GM12872 (cell line): ENCODE results near the gene KIAA1614.

Experiments used
- CTCF ChIP-seq: IDR thresholded peaks from 3 replicates; pipeline ENCODE4 v1.5.1; 2011; ENCODE audit warnings: low read depth, mild to moderate bottlenecking, low read length, moderate library complexity; ENCODE audit not compliant: insufficient read depth

KIAA1614 gene, protein sequence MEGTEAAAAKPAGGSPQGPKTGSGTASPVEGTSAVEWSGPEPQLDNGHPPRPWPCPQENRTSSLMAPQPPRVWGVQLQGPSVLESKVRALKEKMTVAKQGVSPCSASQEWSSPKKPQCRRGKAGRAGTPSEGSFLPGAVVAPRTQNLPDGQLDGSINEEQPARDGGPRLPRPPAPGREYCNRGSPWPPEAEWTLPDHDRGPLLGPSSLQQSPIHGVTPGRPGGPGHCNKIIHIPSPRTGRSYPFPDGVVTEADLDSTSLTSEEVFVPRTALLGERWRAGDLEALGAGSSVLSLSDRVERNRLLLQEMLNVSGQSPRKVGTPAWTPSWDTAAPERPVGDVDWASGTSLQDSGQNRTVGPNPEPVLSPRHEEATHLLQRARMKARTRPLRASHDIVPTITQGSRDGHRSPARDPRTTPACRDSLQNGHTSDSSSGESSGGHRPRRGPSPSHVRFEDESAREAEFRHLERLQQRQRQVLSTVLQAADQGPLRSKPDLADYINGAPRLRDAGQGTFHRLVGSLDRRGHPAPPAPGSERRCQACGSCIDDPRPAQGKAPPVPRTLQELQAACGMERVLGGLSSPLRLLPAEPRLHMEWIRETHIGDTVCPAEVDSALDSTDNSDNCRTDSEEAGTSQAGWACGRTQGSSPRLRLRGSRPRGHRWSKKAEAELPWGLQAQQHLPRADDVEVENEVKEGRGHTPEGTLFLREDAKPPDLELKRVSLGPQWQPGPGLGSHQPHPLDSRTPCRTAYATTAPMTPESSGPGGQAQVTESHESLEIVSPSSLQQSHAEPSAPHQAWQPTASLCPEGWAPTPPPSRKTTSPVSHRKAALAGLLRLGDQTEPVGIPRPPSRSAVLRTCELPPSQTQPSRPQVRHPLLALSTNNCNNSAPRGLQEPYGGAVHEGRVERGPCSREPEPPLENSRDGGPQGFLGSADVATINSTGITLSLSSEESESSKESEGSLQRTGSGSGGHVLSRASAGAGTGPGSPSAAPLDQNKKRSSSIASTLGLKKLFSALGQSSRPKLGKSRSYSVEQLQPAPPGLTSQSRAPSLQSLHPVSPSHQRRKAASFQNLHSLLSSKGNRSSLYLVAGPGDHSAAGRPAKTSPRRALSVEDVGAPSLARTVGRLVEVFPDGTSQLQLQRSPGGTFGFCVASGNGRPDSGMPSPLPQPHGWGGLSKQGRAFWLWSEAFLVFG

GRCh38 chr1:180912801-180913565 is at the start of gene KIAA1614:
Gene KIAA1614, plus strand, starts transcription at chr1:180912897. Its CDS starts 347 bp downstream, at chr1:180913244.
- TF ChIP-seq CTCF, result no peak

DNA sequence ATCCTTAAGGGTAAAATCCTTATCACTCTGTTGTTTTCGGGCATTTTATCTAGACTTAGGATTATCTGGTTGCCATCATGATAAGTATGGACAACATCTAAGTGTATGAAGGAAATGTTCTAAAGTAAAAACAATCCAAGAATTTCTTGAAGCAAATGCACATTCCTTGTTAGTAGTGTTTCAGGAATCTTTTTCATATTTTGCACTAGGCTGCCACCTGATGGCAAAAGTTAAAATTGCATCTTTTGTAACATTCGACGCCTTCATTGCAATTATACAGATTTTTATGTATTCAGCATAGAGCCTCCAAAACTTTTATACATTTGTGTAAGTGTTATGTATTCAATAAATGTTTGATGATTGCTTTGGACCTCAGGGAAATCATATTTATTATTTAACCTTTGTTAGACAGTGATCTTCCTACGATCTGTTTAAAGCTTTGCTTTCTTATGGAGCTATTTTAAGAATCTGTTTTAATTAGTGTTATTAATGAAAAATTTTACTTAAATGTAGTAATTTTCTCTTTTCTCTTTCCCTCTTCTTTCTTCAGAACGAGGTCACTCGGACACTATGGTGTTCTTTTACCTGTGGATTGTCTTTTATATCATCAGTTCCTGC is 49.4 kb upstream of the KIAA1614 start:
- peak; percentile 59 for TF ChIP-seq CTCF

DNA sequence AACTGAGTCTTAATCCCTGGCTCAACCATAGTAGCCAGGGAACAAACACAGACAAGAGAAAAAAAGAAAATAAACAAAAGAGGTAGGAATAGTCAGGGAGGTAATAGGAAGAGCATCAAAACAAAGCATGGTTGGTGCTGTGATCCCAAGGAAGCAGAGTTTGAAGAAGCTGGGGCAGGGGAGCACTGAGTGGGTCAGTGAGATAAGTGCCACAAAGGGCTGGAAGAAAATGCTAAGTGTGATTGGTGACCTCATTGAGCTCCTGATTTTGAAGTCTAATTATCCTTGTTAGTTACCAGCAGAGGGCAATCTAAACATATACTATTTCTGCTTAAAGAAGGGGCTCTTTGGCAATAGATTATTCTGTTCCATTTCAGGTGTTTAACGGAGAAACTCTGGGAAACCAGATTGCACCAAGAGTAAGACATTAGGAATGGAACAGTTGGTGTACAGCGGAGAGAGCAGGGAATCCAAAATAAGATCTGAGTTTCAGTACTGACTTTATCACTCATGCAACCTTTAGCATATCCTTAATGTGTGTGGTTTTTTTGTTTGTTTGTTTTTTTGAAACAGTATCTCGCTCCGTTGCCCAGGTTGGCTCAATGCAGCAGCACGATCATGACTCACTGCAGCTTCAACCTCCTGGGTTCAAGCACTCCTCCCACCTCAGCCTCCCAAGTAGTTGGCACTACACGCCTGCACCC is 30.7 kb upstream of the KIAA1614 start:
- TF ChIP-seq CTCF, result peak; percentile 55; the same call in 2 of the 3 replicates

DNA sequence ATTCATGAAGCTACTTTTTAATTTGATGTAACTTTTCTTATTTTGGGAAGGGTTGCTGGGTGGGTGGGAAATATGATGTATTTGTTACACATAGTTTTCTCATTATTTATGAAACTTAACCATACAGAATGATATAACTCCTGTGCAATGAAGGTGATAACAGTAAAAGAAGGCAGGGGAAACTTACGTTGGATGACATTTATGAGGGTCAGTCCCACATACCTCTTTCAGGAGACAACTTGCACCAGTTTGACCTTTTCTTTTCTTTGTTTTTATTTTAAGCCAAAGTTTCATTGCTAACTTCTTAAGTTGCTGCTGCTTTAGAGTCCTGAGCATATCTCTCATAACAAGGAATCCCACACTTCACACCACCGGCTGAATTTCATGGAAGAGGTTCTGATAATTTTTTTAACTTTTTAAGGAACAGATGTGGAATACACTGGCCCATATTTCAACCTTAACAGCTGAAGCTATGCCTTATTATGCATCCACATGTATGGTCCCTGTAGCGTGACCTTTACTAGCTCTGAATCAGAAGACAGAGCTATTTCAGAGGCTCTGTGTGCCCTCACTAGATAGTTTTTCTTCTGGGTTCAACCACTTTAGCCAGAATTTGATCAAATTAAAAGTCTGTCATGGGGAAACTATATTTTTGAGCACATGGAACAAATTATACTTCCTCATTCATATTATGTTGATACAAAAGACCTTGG is 28.0 kb upstream of the KIAA1614 start:
- no peak for TF ChIP-seq CTCF

- TF ChIP-seq CTCF, result no peak
Observed at GRCh38 chr1:180886338-180886737, 26.4 kb upstream of the KIAA1614 start.

- TF ChIP-seq CTCF, result no peak
Observed at GRCh38 chr1:180887841-180888240, 24.9 kb upstream of the KIAA1614 start.
